ENCODE measurements around the gene MAN1A2.
"Not testable (repeated sequence)": the region's sequence is repeated elsewhere in the genome, so short reads cannot be mapped to it uniquely, and the experiment has no call there.

The MAN1A2 gene

GRCh38 chr1:117541585-117541984 lies 174.3 kb downstream of the MAN1A2 start:
- H3K4me3 ChIP-seq = no peak overlapping the region
- H3K27ac ChIP-seq = no peak overlapping the region

GRCh38 chr1:117544509-117545109 lies 177.4 kb downstream of the MAN1A2 start:
- no peak overlapping the region for H3K27ac ChIP-seq

GRCh38 chr1:117546467-117546866 lies 179.2 kb downstream of the MAN1A2 start:
- Histone ChIP-seq H3K4me3 (no peak overlapping the region), H3K27ac (no peak overlapping the region)

More at GRCh38 chr1:117544509-117545109, 177.4 kb downstream of the MAN1A2 start:
- no peak overlapping the region for H3K4me3 ChIP-seq

- H3K4me3 ChIP-seq = no peak overlapping the region
- H3K27ac ChIP-seq = no peak overlapping the region
Observed at GRCh38 chr1:117553471-117553870, 186.2 kb downstream of the MAN1A2 start.

- Histone ChIP-seq H3K27ac (no peak overlapping the region), H3K4me3 (no peak overlapping the region)
Observed at GRCh38 chr1:117555806-117556205, 188.6 kb downstream of the MAN1A2 start.

- Histone ChIP-seq H3K4me3 (no peak overlapping the region), H3K27ac (no peak overlapping the region)
Observed at GRCh38 chr1:117556341-117556740, 189.1 kb downstream of the MAN1A2 start.

- Histone ChIP-seq H3K4me3 (no peak overlapping the region), H3K27ac (no peak overlapping the region)
Observed at GRCh38 chr1:117556976-117557375, 189.7 kb downstream of the MAN1A2 start.

- H3K27ac ChIP-seq, H3K4me3 ChIP-seq: not testable (repeated sequence)
Observed at GRCh38 chr1:117558451-117558850, 191.2 kb downstream of the MAN1A2 start.

- no peak overlapping the region for H3K4me3 ChIP-seq
- no peak overlapping the region for H3K27ac ChIP-seq
Observed at GRCh38 chr1:117559139-117559538, 191.9 kb downstream of the MAN1A2 start.

GRCh38 chr1:117559985-117560384 lies 192.7 kb downstream of the MAN1A2 start:
- no peak overlapping the region for H3K27ac ChIP-seq

GRCh38 chr1:117561071-117561470 lies 193.8 kb downstream of the MAN1A2 start:
- Histone ChIP-seq H3K27ac (no peak overlapping the region), H3K4me3 (no peak overlapping the region)

More at GRCh38 chr1:117559985-117560384, 192.7 kb downstream of the MAN1A2 start:
- H3K4me3 ChIP-seq = no peak overlapping the region

- H3K27ac ChIP-seq = no peak overlapping the region
Observed at GRCh38 chr1:117561551-117561950, 194.3 kb downstream of the MAN1A2 start.

GRCh38 chr1:117562581-117563491 lies 195.6 kb downstream of the MAN1A2 start:
- Histone ChIP-seq H3K4me3 (no peak overlapping the region), H3K27ac (no peak overlapping the region)

More at GRCh38 chr1:117561551-117561950, 194.3 kb downstream of the MAN1A2 start:
- H3K4me3 ChIP-seq = no peak overlapping the region

- H3K4me3 ChIP-seq = no peak overlapping the region
- no peak overlapping the region for H3K27ac ChIP-seq
Observed at GRCh38 chr1:117563492-117563875, 196.2 kb downstream of the MAN1A2 start.

- H3K27ac ChIP-seq = no peak overlapping the region
- no peak overlapping the region for H3K4me3 ChIP-seq
Observed at GRCh38 chr1:117564227-117565075, 197.2 kb downstream of the MAN1A2 start.

GRCh38 chr1:117565076-117565556 lies 197.9 kb downstream of the MAN1A2 start:
- no peak overlapping the region for H3K27ac ChIP-seq
- no peak overlapping the region for H3K4me3 ChIP-seq

GRCh38 chr1:117565745-117566455 lies 198.7 kb downstream of the MAN1A2 start:
- no peak overlapping the region for H3K4me3 ChIP-seq
- no peak overlapping the region for H3K27ac ChIP-seq

GRCh38 chr1:117566556-117566955 lies 199.3 kb downstream of the MAN1A2 start:
- Histone ChIP-seq H3K4me3 (no peak overlapping the region), H3K27ac (no peak overlapping the region)

GRCh38 chr1:117567435-117567834 lies 200.2 kb downstream of the MAN1A2 start:
- no peak overlapping the region for H3K27ac ChIP-seq
- H3K4me3 ChIP-seq = no peak overlapping the region
